NCI-H2196 treated with DMSO at 0.1 percent for 48 hours (cell line): ENCODE data around the gene ATG9B.

Experiments used
- DNase-seq: peaks from one replicate; lab custom pipeline; 2025; ENCODE audit not compliant: unreplicated experiment; lab: John Stamatoyannopoulos, UW

Gene ATG9B

GRCh38 chr7:151006590-151007300 lies 17.5 kb downstream of the ATG9B start:
- DNase-seq, result no peak

GRCh38 chr7:151005566-151005965 lies 18.7 kb downstream of the ATG9B start:
- DNase-seq, result no peak

- peak; percentile 23 for DNase-seq
Measured at GRCh38 chr7:151003572-151003971, 20.7 kb downstream of the ATG9B start.

GRCh38 chr7:151001546-151001945 lies 22.7 kb downstream of the ATG9B start:
- DNase-seq, result no peak

- no peak for DNase-seq
Measured at GRCh38 chr7:151000897-151001495, 23.3 kb downstream of the ATG9B start.

DNA sequence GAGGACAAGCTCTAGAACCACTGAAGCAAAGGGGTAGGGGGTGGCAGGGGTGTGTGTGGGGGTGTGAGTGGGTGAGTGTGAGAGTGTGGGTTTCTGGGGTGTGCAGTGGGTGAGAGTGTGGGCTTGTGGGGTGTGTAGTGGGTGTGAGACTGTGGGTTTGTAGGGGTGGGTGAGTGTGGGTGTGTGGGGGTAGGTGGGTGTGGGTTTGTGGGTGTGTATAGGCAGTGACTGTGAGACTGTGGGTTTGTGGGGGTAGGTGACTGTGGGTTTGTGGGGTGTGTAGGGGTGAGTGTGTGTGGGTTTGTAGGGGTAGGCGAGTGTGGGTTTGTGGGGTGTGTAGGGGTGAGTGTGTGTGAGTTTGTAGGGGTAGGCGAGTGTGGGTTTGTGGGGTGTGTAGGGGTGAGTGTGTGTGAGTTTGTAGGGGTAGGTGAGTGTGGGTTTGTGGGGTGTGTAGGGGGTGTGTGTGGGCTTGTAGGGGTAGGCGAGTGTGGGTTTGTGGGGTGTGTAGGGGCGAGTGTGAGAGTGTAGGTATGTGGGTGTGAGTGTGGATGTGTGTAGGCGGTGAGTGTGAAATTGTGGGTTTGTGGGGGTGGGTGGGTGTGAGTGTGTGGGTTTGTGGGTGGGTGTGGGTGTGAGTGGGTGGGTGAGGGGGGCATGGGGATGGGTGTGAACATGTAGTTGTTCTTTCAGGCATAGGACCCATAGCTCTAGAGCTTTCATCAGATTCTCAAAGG lies 24.6 kb downstream of the ATG9B start:
- DNase-seq, result no peak

DNA sequence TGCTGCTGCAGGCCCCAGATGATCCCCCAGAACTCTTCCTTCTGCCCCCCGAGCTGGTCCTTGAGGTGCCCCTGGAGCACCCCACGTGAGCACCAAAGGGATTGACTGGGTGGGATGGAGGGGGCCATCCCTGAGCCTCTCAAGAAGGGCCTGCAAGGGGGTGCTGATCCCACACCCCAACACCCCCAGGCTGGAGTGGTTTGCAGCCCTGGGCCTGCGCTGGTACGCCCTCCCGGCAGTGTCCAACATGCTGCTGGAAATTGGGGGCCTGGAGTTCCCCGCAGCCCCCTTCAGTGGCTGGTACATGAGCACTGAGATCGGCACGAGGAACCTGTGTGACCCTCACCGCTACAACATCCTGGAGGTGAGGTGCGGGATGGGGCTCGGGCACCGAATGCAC lies 25.3 kb downstream of the ATG9B start:
- no peak for DNase-seq

GRCh38 chr7:150998341-150998740 lies 26.0 kb downstream of the ATG9B start:
- no peak for DNase-seq

GRCh38 chr7:150997817-150998216 lies 26.5 kb downstream of the ATG9B start:
- DNase-seq, result no peak

DNA sequence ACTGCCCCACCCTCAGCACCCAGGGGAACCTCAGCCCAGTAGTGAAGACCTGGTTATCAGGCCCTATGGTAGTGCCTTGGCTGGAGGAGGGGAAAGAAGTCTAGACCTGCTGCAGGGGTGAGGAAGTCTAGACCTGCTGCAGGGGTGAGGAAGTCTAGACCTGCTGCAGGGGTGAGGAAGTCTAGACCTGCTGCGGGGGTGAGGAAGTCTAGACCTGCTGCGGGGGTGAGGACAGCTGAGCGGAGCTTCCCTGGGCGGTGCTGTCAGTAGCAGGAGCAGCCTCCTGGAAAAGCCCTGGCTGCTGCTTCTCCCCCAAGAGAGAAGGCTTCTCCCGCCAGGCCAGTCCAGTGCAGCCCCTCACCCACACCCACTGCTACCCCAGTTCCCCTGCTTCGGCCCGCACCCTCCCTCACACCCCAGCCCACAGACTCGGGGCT lies 27.2 kb downstream of the ATG9B start:
- DNase-seq, result no peak

DNA sequence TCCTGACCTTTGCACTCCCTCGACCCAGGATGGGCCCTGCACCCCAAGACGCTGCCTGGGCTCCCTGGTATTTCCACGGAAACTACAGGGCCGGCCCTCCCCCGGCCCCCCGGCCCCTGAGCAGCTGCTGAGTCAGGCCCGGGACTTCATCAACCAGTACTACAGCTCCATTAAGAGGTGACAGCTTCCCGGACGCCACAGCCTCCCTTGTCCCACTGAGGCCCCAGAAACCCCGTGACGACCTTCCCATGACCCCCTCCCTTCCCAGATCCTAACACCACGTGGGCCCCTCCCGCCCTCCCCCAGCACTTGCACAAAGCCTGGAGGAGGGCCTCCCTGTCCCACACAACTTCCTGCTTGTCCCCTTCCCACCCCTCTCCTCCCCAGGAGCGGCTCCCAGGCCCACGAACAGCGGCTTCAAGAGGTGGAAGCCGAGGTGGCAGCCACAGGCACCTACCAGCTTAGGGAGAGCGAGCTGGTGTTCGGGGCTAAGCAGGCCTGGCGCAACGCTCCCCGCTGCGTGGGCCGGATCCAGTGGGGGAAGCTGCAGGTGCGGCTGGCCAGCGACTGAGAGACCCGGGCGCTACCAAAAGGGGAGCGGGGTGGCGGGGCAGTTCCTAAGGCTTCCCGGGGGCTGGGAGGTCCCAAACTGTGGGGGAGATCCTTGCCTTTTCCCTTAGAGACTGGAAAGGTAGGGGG lies 27.8 kb downstream of the ATG9B start:
- DNase-seq, result no peak

- DNase-seq, result no peak
Measured at GRCh38 chr7:150994838-150995510, 29.3 kb downstream of the ATG9B start.

GRCh38 chr7:150994141-150994837 lies 30.0 kb downstream of the ATG9B start:
- DNase-seq, result no peak

DNA sequence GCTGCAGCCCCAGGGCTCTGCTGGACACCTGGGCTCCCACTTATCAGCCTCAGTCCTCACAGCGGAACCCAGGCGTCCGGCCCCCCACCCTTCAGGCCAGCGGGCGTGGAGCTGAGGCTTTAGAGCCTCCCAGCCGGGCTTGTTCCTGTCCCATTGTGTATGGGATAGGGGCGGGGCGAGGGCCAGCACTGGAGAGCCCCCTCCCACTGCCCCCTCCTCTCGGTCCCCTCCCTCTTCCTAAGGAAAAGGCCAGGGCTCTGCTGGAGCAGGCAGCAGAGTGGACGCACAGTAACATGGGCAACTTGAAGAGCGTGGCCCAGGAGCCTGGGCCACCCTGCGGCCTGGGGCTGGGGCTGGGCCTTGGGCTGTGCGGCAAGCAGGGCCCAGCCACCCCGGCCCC lies 30.8 kb downstream of the ATG9B start:
- DNase-seq, result no peak

DNA sequence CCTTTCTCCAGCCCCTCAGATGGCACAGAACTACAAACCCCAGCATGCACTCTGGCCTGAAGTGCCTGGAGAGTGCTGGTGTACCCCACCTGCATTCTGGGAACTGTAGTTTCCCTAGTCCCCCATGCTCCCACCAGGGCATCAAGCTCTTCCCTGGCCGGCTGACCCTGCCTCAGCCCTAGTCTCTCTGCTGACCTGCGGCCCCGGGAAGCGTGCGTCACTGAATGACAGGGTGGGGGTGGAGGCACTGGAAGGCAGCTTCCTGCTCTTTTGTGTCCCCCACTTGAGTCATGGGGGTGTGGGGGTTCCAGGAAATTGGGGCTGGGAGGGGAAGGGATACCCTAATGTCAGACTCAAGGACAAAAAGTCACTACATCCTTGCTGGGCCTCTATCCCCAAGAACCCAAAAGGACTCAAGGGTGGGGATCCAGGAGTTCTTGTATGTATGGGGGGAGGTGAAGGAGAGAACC lies 31.4 kb downstream of the ATG9B start:
- DNase-seq, result no peak

DNA sequence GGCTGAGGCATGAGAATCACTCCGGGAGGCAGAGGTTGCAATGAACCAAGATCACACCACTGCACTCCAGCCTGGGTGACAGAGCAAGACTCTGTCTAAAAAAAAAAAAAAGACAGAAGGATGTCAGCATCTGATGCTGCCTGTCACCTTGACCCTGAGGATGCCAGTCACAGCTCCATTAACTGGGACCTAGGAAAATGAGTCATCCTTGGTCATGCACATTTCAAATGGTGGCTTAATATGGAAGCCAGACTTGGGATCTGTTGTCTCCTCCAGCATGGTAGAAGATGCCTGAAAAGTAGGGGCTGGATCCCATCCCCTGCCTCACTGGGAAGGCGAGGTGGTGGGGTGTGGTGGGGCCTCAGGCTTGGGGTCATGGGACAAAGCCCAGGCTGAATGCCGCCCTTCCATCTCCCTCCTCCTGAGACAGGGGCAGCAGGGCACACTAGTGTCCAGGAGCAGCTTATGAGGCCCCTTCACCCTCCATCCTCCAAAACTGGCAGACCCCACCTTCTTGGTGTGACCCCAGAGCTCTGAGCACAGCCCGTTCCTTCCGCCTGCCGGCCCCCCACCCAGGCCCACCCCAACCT lies 32.1 kb downstream of the ATG9B start:
- no peak for DNase-seq

- DNase-seq, result no peak
Measured at GRCh38 chr7:150990416-150991186, 33.7 kb downstream of the ATG9B start, which contains the start of gene NOS3. Gene NOS3 (plus strand): TSS chr7:150991017. CDS start chr7:150993804, 2,787 bp downstream.

DNA sequence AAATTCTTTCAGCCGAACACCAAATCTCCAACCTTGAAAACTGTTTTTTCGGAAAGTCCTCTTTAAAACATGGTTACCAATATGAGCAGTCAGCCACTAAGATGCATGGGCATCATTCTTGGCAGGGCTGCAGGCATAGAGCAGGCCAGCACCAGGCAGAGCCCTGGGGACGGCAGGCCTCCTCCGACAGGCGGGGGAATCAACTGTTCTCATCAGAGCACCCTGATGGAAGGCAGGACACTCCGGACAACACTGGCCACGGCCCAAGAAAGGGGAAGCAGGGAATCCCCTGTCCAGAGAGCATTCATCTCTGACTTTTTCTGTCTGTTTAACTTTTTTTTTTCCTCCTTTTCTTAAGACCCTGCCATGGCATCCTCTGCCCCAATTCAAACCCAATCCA lies 34.8 kb downstream of the ATG9B start:
- DNase-seq, result no peak
